PC-9 (cell line): Measurements from ENCODE around the gene NSMCE4A.

Source experiments
- EZH2 ChIP-seq: fragments of 200-600 bp; sonication (generic); IDR thresholded peaks from 2 replicates; pipeline ENCODE4 v1.8.0; 2017; ENCODE audit warnings: antibody characterized with exemption, low read depth
- TF ChIP-seq, protein P1 (sequence below): fragments of 200-600 bp; sonication (generic); conservative IDR thresholded peaks from 2 replicates; pipeline ENCODE4 v1.6.1; 2017; ENCODE audit warnings: mixed run types, antibody characterized with exemption, mild to moderate bottlenecking, moderate library complexity

DNA sequence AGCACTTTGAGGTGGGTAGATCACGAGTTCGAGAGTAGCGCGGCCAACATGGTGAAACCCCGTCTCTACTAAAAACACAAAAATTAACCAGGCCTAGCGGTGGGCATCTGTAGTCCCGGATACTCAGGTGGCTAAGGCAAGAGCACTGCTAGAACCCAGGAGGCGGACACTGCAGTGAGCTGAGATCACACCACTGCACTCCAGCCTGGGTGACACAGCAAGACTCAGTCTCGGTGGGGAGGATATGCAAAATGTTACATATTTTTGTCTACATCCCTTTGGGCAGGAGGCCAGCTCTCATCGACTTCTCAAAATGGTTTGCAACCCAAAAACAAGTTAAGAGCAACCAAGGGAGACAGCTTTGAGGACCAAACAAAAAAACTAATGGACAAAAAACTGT lies 55.4 kb downstream of the NSMCE4A start:
- TF ChIP-seq, protein P1, sequence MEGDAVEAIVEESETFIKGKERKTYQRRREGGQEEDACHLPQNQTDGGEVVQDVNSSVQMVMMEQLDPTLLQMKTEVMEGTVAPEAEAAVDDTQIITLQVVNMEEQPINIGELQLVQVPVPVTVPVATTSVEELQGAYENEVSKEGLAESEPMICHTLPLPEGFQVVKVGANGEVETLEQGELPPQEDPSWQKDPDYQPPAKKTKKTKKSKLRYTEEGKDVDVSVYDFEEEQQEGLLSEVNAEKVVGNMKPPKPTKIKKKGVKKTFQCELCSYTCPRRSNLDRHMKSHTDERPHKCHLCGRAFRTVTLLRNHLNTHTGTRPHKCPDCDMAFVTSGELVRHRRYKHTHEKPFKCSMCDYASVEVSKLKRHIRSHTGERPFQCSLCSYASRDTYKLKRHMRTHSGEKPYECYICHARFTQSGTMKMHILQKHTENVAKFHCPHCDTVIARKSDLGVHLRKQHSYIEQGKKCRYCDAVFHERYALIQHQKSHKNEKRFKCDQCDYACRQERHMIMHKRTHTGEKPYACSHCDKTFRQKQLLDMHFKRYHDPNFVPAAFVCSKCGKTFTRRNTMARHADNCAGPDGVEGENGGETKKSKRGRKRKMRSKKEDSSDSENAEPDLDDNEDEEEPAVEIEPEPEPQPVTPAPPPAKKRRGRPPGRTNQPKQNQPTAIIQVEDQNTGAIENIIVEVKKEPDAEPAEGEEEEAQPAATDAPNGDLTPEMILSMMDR: no peak
- no peak for TF ChIP-seq EZH2
